DOHH2 (cell line): ENCODE measurements around the gene FANK1.

Experiments used
- EZH2phosphoT487 ChIP-seq: fragments of 200-600 bp; sonication (generic); IDR thresholded peaks from 2 replicates; pipeline ENCODE4 v1.6.1; 2017; ENCODE audit warnings: borderline replicate concordance, mild to moderate bottlenecking, antibody characterized with exemption, low read length, moderate library complexity, mixed read lengths
- TF ChIP-seq, protein P1 (sequence below): fragments of 200-600 bp; sonication (generic); IDR thresholded peaks from one replicate; pipeline ENCODE4 v1.5.1; 2014; ENCODE audit warnings: antibody characterized with exemption, mild to moderate bottlenecking, low read depth, low read length; ENCODE audit not compliant: poor library complexity, severe bottlenecking

DNA sequence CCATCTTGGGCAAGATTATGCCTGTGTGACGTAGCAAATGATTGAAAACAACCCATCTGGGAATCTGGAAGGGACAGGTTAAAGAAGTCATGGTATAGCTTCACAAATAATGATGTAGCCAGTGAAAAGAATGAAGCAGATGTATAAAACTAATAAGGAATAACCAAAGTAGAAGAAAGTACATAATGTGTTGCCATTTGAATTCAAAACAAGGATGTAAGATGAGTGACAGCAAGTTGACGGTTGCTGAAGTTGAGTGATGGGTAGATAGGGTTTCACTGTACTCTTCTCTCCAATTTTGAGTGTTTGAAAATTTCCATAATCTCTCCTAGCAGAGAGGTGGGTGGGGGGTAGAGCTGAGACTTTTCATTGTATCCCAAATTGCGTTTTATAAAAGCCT, 133.6 kb downstream of the FANK1 start:
- TF ChIP-seq, protein P1, sequence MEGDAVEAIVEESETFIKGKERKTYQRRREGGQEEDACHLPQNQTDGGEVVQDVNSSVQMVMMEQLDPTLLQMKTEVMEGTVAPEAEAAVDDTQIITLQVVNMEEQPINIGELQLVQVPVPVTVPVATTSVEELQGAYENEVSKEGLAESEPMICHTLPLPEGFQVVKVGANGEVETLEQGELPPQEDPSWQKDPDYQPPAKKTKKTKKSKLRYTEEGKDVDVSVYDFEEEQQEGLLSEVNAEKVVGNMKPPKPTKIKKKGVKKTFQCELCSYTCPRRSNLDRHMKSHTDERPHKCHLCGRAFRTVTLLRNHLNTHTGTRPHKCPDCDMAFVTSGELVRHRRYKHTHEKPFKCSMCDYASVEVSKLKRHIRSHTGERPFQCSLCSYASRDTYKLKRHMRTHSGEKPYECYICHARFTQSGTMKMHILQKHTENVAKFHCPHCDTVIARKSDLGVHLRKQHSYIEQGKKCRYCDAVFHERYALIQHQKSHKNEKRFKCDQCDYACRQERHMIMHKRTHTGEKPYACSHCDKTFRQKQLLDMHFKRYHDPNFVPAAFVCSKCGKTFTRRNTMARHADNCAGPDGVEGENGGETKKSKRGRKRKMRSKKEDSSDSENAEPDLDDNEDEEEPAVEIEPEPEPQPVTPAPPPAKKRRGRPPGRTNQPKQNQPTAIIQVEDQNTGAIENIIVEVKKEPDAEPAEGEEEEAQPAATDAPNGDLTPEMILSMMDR = no peak
- no peak for TF ChIP-seq EZH2phosphoT487
